RCC 7860 (cell line): ENCODE results near the gene CLTC.
"Not testable (repeated sequence)": the region's sequence is repeated elsewhere in the genome, so short reads cannot be mapped to it uniquely, and the experiment has no call there.

Experiments
- DNase-seq: peaks from one replicate; pipeline ENCODE4 v3.0.0-alpha.2; 2015; ENCODE audit warnings: low spot score
- FAIRE-seq: peaks from 2 replicates; lab custom pipeline; 2012; peaks lifted over from hg19 to GRCh38; lab: Jason Lieb, UNC

The CLTC gene

GRCh38 chr17:59633658-59634359 is 14.1 kb downstream of the CLTC start:
- DNase-seq (no peak), FAIRE-seq (no peak)

- DNase-seq (no peak), FAIRE-seq (peak; percentile 51)
Observed at GRCh38 chr17:59634632-59635541, 15.2 kb downstream of the CLTC start.

GRCh38 chr17:59637611-59638310 is 18.1 kb downstream of the CLTC start:
- DNase-seq (no peak), FAIRE-seq (no peak)

- DNase-seq (no peak), FAIRE-seq (no peak)
Observed at GRCh38 chr17:59638553-59638952, 18.9 kb downstream of the CLTC start.

GRCh38 chr17:59641799-59642484 is 22.2 kb downstream of the CLTC start:
- DNase-seq (no peak), FAIRE-seq (peak; percentile 20)

GRCh38 chr17:59642565-59642964 is 22.9 kb downstream of the CLTC start:
- DNase-seq = no peak
- no peak for FAIRE-seq

DNA sequence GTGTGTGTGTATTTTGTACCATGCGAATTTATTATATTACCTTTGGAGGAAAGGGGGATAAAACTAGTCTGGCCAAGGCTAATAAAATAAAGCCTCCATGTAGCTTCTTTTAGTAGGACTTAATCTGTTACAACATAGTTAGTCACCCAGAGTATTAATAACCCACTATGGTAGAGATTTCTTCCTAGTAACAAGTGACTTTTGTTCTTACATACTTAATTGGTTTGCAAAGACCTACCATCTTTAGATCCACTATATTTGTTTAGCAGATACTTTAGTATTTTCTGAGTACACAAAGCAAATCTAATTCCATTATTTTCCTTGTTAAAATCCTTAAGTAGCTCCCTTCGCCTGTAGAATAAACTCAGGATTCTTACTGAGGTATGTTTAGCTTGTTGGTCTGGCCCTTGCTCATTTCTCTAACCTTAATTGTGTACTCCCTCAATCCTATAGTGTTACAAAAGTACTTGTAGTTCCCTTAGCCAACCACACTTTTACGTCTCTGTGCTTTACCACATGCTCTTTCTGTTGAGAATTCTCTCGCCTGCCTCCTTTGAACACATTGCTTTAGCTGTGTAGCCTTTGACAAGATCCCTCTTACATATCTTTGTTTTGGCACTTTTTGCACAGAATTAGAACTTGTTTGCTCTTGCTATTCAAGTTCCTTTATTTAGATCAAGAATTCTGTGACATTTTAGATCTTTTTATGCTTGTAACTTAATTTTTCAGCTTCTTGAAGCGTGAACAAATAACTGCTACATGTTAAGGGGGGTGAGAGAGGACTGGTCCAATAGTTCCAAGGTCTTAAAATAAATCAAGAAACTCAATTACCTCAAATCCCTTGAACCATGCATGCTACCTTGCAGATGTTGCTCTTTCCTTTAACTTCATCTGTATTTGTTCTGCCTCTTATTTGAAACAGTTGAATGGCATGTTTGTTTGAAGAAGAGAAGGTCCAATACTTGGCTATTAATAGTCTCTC is 23.8 kb downstream of the CLTC start:
- FAIRE-seq = no peak
- DNase-seq = no peak

DNA sequence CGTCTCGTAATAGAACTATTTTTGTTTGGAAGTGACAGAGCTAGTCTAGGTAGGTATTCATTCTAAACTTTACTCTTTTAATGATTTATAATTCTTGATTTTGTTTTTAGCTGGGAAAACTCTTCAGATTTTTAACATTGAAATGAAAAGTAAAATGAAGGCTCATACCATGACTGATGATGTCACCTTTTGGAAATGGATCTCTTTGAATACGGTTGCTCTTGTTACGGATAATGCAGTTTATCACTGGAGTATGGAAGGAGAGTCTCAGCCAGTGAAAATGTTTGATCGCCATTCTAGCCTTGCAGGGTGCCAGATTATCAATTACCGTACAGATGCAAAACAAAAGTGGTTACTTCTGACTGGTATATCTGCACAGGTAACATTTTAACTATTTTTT is 27.6 kb downstream of the CLTC start:
- no peak for FAIRE-seq
- DNase-seq = no peak

DNA sequence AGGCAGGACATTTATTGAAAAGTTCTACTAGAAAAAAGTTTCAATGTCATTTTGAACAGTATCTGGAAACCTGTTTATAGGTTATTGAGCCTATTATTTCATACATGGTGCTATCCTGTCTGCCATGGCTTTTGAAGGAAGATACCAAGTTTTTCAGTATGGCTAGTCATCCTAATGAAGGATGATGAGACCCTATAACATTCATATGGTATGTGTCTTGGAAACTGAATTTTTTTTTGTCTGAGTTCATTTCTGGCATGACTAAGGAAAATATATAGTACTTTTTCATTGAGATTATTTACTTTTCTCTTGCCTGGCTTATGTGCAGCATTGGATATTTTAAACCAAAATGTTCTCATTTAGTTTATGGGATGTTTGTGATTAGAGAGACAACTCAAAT is 30.2 kb downstream of the CLTC start:
- FAIRE-seq (no peak), DNase-seq (no peak)

DNA sequence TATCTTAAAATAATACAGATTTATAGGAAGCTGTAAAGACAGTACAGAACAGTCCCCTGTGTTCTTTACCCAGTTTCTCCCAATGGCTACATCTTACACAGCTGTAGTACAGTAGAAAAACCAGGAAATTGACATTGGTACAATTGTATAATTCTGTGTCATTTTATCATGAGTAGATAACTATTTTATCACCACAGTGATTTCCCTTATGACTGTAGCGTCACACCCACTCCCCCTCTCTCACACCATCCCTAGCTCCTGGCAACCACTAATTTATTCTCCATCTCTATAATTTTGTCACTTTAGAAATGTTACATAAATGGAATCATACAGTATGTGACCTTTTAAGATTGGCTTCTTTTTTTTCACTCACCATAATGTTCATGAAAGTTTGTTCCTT is 30.9 kb downstream of the CLTC start:
- FAIRE-seq = no peak
- DNase-seq = no peak

DNA sequence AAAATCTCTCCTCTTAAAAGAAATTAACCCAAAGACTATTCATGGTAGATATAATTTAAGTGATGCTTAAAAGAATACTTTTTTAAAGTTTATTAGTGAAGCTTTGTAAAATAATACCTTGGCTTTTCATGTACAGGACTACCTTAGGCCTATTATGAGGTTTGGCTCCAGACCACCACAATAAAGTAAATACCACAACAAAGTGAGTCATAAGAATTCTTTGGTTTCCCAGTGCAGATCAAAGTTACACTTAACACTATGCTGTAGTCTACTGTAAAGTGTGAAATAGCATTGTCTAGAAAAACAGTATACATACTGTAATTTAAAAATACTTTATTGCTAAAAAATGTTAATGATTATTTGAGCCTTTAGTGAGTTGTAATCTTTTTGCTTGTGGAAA is 31.7 kb downstream of the CLTC start:
- FAIRE-seq = no peak
- DNase-seq = no peak

DNA sequence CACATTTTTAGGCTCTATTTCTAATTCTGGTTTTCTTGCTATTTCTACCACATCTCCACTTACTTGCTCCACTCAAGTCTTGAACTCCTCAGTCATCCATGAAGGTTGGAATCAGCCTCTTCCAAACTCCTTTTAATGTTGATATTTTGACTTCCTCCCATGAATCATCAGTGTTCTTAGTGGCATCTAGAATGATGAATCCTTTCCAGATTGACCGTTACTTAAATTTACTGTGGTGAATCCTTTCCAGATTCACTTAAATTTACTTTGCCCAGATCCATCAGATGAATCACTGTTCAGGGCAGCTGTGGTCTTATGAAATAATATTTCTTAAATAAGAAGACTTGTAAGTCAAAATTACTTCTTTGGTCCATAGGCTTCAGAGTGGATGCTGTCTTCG is 32.4 kb downstream of the CLTC start:
- DNase-seq (no peak), FAIRE-seq (no peak)

DNA sequence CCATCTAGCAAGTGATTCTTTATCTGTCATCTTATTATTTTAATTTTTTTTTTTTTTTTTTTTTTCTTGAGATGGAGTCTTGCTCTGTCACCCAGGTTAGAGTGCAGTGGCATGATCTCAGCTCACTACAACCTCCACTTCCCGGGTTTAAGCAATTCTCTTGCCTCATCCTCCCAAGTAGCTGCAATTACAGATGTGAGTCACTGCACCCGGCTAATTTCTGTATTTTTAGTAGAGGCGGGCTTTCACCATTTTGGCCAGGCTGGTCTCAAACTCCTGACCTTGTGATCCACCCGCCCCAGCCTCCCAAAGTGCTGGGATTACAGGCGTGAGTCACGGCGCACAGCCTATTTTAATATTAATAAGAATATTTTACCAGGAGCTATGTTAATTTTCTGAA is 36.9 kb downstream of the CLTC start:
- DNase-seq, FAIRE-seq: not testable (repeated sequence)

- FAIRE-seq = peak; percentile 23
- no peak for DNase-seq
Observed at GRCh38 chr17:59666235-59666634, 46.5 kb downstream of the CLTC start.

GRCh38 chr17:59668816-59669215 is 49.1 kb downstream of the CLTC start:
- FAIRE-seq (peak; percentile 99), DNase-seq (peak; percentile 89)

- DNase-seq (peak; percentile 82), FAIRE-seq (no peak)
Observed at GRCh38 chr17:59669411-59669810, 49.7 kb downstream of the CLTC start.

- FAIRE-seq = no peak
- no peak for DNase-seq
Observed at GRCh38 chr17:59669944-59670343, 50.2 kb downstream of the CLTC start.

GRCh38 chr17:59671386-59671785 is 51.7 kb downstream of the CLTC start:
- FAIRE-seq = no peak

DNA sequence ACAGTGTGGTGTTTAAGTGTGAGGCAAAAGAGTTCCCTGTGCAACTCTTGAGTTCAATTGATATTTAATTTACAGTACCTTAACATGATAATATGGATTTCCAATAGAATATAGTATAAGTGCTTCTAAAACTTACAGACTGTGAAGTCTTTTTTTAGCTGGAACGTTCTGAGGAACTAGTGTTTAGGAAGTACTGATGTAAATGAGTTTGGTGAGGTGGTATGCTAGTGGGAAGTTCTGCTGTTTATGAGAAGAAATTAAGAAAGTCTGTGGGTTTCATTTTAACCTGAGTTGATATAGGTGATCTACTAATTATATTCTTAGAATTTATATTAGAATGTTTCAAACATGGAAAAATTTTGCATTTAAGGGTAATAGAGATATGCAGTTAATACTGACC is 55.5 kb downstream of the CLTC start:
- FAIRE-seq (no peak), DNase-seq (no peak)

More at GRCh38 chr17:59671386-59671785, 51.7 kb downstream of the CLTC start:
- no peak for DNase-seq

DNA sequence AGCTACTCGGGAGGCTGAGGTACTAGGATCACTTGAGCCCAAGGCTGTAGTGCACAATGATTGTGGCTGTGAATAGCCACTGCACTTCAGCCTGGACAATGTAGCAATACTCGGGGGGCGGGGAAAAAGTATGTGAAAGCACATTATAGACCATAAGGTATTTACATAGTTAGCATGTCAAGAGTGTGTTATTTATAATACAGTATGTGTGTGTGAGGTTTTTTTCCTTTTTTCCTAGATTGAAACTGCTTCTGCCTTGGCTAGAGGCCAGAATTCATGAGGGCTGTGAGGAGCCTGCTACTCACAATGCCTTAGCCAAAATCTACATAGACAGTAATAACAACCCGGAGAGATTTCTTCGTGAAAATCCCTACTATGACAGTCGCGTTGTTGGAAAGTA is 57.0 kb downstream of the CLTC start:
- DNase-seq (no peak), FAIRE-seq (no peak)
